GM19463 (cell line): ENCODE measurements around the gene AATK.

Source experiments
- ATAC-seq: cut with Tn5 transposase; IDR thresholded peaks from one replicate; pipeline ENCODE4 v1.9.1; 2021; ENCODE audit warnings: mild to moderate bottlenecking, moderate library complexity; ENCODE audit not compliant: unreplicated experiment

AATK gene

GRCh38 chr17:81183316-81183715 lies 17.3 kb upstream of the AATK start:
- no peak for ATAC-seq

- no peak for ATAC-seq
Observed at GRCh38 chr17:81182596-81182995, 16.6 kb upstream of the AATK start.

- no peak for ATAC-seq
Observed at GRCh38 chr17:81181811-81182185, 15.8 kb upstream of the AATK start.

GRCh38 chr17:81180836-81181810 lies 15.1 kb upstream of the AATK start:
- ATAC-seq = no peak

GRCh38 chr17:81179861-81180260 lies 13.8 kb upstream of the AATK start:
- no peak for ATAC-seq

- no peak for ATAC-seq
Observed at GRCh38 chr17:81179220-81179619, 13.2 kb upstream of the AATK start.

- no peak for ATAC-seq
Observed at GRCh38 chr17:81178136-81179091, 12.4 kb upstream of the AATK start.

GRCh38 chr17:81176666-81177065 lies 10.6 kb upstream of the AATK start:
- no peak for ATAC-seq

- no peak for ATAC-seq
Observed at GRCh38 chr17:81173762-81174155, 7.7 kb upstream of the AATK start.

GRCh38 chr17:81173052-81173761 lies 7.2 kb upstream of the AATK start:
- no peak for ATAC-seq

- ATAC-seq = no peak
Observed at GRCh38 chr17:81171941-81172340, 5.9 kb upstream of the AATK start.

- ATAC-seq = no peak
Observed at GRCh38 chr17:81170727-81171494, 4.9 kb upstream of the AATK start.

GRCh38 chr17:81169870-81170309 lies 3.9 kb upstream of the AATK start:
- no peak for ATAC-seq

- ATAC-seq = no peak
Observed at GRCh38 chr17:81167638-81168037, 1.6 kb upstream of the AATK start.

GRCh38 chr17:81167194-81167524 lies 1.1 kb upstream of the AATK start:
- ATAC-seq = no peak

- ATAC-seq = no peak
Observed at GRCh38 chr17:81165246-81166032, 582 bp downstream of the AATK start, which contains the start of gene PVALEF. Gene PVALEF, plus strand, starts transcription at chr17:81165507. Its CDS starts 15,720 bp downstream, at chr17:81181227.

- ATAC-seq = no peak
Observed at GRCh38 chr17:81164371-81165245, 1.4 kb downstream of the AATK start.

- no peak for ATAC-seq
Observed at GRCh38 chr17:81163703-81164370, 2.2 kb downstream of the AATK start.
